Activated naive CD4-positive, alpha-beta T cell treated with anti-CD3 and anti-CD28 coated beads for 36 hours (primary cell): ENCODE data around the gene CHMP4A. TPM values are rescaled to one million over a fixed set of nuclear protein-coding genes. Genes with fewer than 3 reads are reported as not detected.
A peak's percentile ranks its signal among the peaks of the same experiment; 100 is the strongest.
"Not testable (repeated sequence)": the region's sequence is repeated elsewhere in the genome, so short reads cannot be mapped to it uniquely, and the experiment has no call there.

Source experiments
- CTCF ChIA-PET: fragments of 350-600 bp; sonication (Branson Sonifier 250); formaldehyde crosslinking; loops from one replicate; lab custom pipeline; 2021; ENCODE audit warnings: antibody characterized with exemption; lab: Charles Lee
- DNase-seq: peaks from one replicate; pipeline ENCODE4 v3.0.0-alpha.2; 2020
- H3K27ac Mint-ChIP-seq: one replicate; pipeline ENCODE4 v1.8.0; 2021; ENCODE audit warnings: mild to moderate bottlenecking, mixed read lengths
- H3K27me3 Mint-ChIP-seq: one replicate; pipeline ENCODE4 v1.8.0; 2021; ENCODE audit warnings: low read depth, mixed read lengths
- H3K36me3 Mint-ChIP-seq: one replicate; pipeline ENCODE4 v1.8.0; 2021; ENCODE audit warnings: low read depth, mixed read lengths
- H3K4me1 Mint-ChIP-seq: one replicate; pipeline ENCODE4 v1.8.0; 2021; ENCODE audit warnings: low read depth, mixed read lengths
- H3K4me3 Mint-ChIP-seq: one replicate; pipeline ENCODE4 v1.8.0; 2021; ENCODE audit warnings: mild to moderate bottlenecking, moderate library complexity, mixed read lengths
- H3K9me3 Mint-ChIP-seq: one replicate; pipeline ENCODE4 v1.8.0; 2021; ENCODE audit warnings: mixed read lengths
- intact Hi-C: fragments of 100-400 bp; cut with micrococcal nuclease; formaldehyde crosslinking; loops from one replicate; pipeline ENCODE4 v1.15.1; 2023
- total RNA-seq, 2 experiments: library from RNA; stranded (reverse); gene quantifications; one replicate each; pipeline ENCODE4 v1.2.3, GENCODE V29; 2021

CHMP4A gene
- total RNA-seq, 2 experiments from 2014 or later: 65.2 to 66.5 TPM

- H3K9me3 Mint-ChIP-seq, intact Hi-C loops, H3K4me3 Mint-ChIP-seq, H3K27me3 Mint-ChIP-seq, H3K27ac Mint-ChIP-seq, DNase-seq: not testable (repeated sequence)
- H3K36me3 Mint-ChIP-seq: peaks cover 13% of the 10 kb centered on the region
- CTCF ChIA-PET: interaction anchor here (0.7 to 9.5 kb wide), 10 partner anchors 25 to 186 kb away, joined by 3 to 310 read pairs (median 6); partner anchors contain the start of genes CIDEB, DHRS1, LTB4R2 and MDP1
- H3K4me1 Mint-ChIP-seq: peaks cover 39% of the 10 kb centered on the region
These were observed 32.1 kb upstream of the CHMP4A start for GRCh38 chr14:24245350-24245749.

GRCh38 chr14:24243336-24243836, 30.1 kb upstream of the CHMP4A start:
- peak overlapping the region; percentile 100 for H3K27ac Mint-ChIP-seq
- DNase-seq: no peak
- no peaks in the 10 kb centered on the region for H3K27me3 Mint-ChIP-seq
- no peaks in the 10 kb centered on the region for H3K9me3 Mint-ChIP-seq
- CTCF ChIA-PET: interaction anchor here (0.7 to 9.5 kb wide), 27 partner anchors 8 to 368 kb away, joined by 3 to 310 read pairs (median 9); partner anchors contain the start of genes CHMP4A, CIDEB, DHRS1 and GMPR2
- peaks cover 22% of the 10 kb centered on the region for H3K36me3 Mint-ChIP-seq
- intact Hi-C loops: loop anchor here (1.0 to 2.0 kb wide), 5 partner anchors 45 to 185 kb away; no protein-coding TSS in a partner anchor
- H3K4me1 Mint-ChIP-seq: peaks cover 47% of the 10 kb centered on the region
- peak overlapping the region; percentile 97 for H3K4me3 Mint-ChIP-seq

GRCh38 chr14:24241829-24242443, 28.6 kb upstream of the CHMP4A start:
- H3K4me3 Mint-ChIP-seq: peak overlapping the region; percentile 97
- peaks cover 34% of the 10 kb centered on the region for H3K36me3 Mint-ChIP-seq
- peak; percentile 94 for DNase-seq
- peaks cover 49% of the 10 kb centered on the region for H3K4me1 Mint-ChIP-seq
- CTCF ChIA-PET: interaction anchor here (0.7 to 9.5 kb wide), 34 partner anchors 8 to 195 kb away, joined by 3 to 310 read pairs (median 7); partner anchors contain the start of genes CHMP4A, CIDEB, DCAF11 and DHRS1
- no peaks in the 10 kb centered on the region for H3K9me3 Mint-ChIP-seq
- peak overlapping the region; percentile 100 for H3K27ac Mint-ChIP-seq
- H3K27me3 Mint-ChIP-seq: no peaks in the 10 kb centered on the region
- intact Hi-C loops: loop anchor here (1.0 to 2.0 kb wide), 14 partner anchors 10 to 228 kb away; partner anchors contain the start of genes DCAF11, EMC9, GMPR2 and IPO4

GRCh38 chr14:24240110-24240918, 27.0 kb upstream of the CHMP4A start:
- no peak for DNase-seq

GRCh38 chr14:24238527-24239037, 25.3 kb upstream of the CHMP4A start:
- Mint-ChIP-seq H3K4me3 (no peak overlapping the region), H3K27me3 (no peaks in the 10 kb centered on the region), H3K27ac (peak overlapping the region; percentile 79), H3K4me1 (peaks cover 66% of the 10 kb centered on the region), H3K9me3 (no peaks in the 10 kb centered on the region), H3K36me3 (peaks cover 42% of the 10 kb centered on the region)
- CTCF ChIA-PET: interaction anchor here (0.6 to 4.0 kb wide), 6 partner anchors 14 to 193 kb away, joined by 3 to 24 read pairs (median 6); partner anchors contain the start of genes CIDEB and MDP1
- intact Hi-C loops: no loop called here
- no peak for DNase-seq

More at GRCh38 chr14:24240110-24240918, 27.0 kb upstream of the CHMP4A start:
- peaks cover 36% of the 10 kb centered on the region for H3K36me3 Mint-ChIP-seq
- no peaks in the 10 kb centered on the region for H3K9me3 Mint-ChIP-seq
- intact Hi-C loops: no loop called here
- peaks cover 53% of the 10 kb centered on the region for H3K4me1 Mint-ChIP-seq
- peak overlapping the region; percentile 79 for H3K27ac Mint-ChIP-seq
- H3K27me3 Mint-ChIP-seq: no peaks in the 10 kb centered on the region
- peak overlapping the region; percentile 97 for H3K4me3 Mint-ChIP-seq
- CTCF ChIA-PET: interaction anchor here (0.7 to 9.5 kb wide), 7 partner anchors 21 to 93 kb away, joined by 3 to 310 read pairs (median 19); partner anchors contain the start of genes CHMP4A, CIDEB, DHRS1 and LTB4R2

- DNase-seq: no peak
- CTCF ChIA-PET: interaction anchor here (0.9 to 4.0 kb wide), 5 partner anchors 13 to 193 kb away, joined by 3 to 24 read pairs (median 6); partner anchors contain the start of genes CIDEB and MDP1
- no peaks in the 10 kb centered on the region for H3K9me3 Mint-ChIP-seq
- no peaks in the 10 kb centered on the region for H3K27me3 Mint-ChIP-seq
- peaks cover 68% of the 10 kb centered on the region for H3K4me1 Mint-ChIP-seq
- peaks cover 42% of the 10 kb centered on the region for H3K36me3 Mint-ChIP-seq
- intact Hi-C loops: no loop called here
- H3K27ac Mint-ChIP-seq: peak overlapping the region; percentile 79
- H3K4me3 Mint-ChIP-seq: no peak overlapping the region
These were observed 24.8 kb upstream of the CHMP4A start for GRCh38 chr14:24238123-24238522.

GRCh38 chr14:24237463-24237955, 24.2 kb upstream of the CHMP4A start:
- Mint-ChIP-seq H3K27ac (peak overlapping the region; percentile 79), H3K27me3 (no peaks in the 10 kb centered on the region), H3K4me1 (peaks cover 69% of the 10 kb centered on the region), H3K9me3 (no peaks in the 10 kb centered on the region), H3K4me3 (no peak overlapping the region), H3K36me3 (peaks cover 42% of the 10 kb centered on the region)
- no peak for DNase-seq
- CTCF ChIA-PET: interaction anchor here (1.4 to 4.0 kb wide), 4 partner anchors 13 to 70 kb away, joined by 3 to 24 read pairs (median 10); partner anchors contain the start of genes CIDEB and MDP1
- intact Hi-C loops: no loop called here

- CTCF ChIA-PET: interaction anchor here (1.4 to 4.0 kb wide), 3 partner anchors 12 to 71 kb away, joined by 3 to 24 read pairs (median 17); partner anchors contain the start of gene CIDEB
- no peak for DNase-seq
- peak overlapping the region; percentile 2 for H3K27ac Mint-ChIP-seq
- H3K9me3 Mint-ChIP-seq: no peaks in the 10 kb centered on the region
- intact Hi-C loops: no loop called here
- peaks cover 67% of the 10 kb centered on the region for H3K4me1 Mint-ChIP-seq
- H3K4me3 Mint-ChIP-seq: no peak overlapping the region
- no peaks in the 10 kb centered on the region for H3K27me3 Mint-ChIP-seq
- H3K36me3 Mint-ChIP-seq: peaks cover 40% of the 10 kb centered on the region
These were observed 23.6 kb upstream of the CHMP4A start for GRCh38 chr14:24236689-24237462.

GRCh38 chr14:24235804-24236688, 22.8 kb upstream of the CHMP4A start:
- no peak for DNase-seq
- Mint-ChIP-seq H3K27me3 (no peaks in the 10 kb centered on the region), H3K4me1 (peaks cover 70% of the 10 kb centered on the region), H3K36me3 (peaks cover 39% of the 10 kb centered on the region), H3K4me3 (no peak overlapping the region), H3K9me3 (no peaks in the 10 kb centered on the region), H3K27ac (peak overlapping the region; percentile 1)
- intact Hi-C loops: no loop called here
- CTCF ChIA-PET: interaction anchor here (1.2 to 4.0 kb wide), 5 partner anchors 20 to 72 kb away, joined by 3 to 24 read pairs (median 7); partner anchors contain the start of genes CIDEB, MDP1 and RABGGTA
